Stimulated activated CD8-positive, alpha-beta memory T cell treated with anti-CD3 and anti-CD28 coated beads, Interleukin-4, amount 100 ng/mL, for 48 hours (primary cell): ENCODE data around the gene DIPK2A.

Experiments
- DNase-seq: peaks from one replicate; pipeline ENCODE4 v3.0.0-alpha.2; 2020

The DIPK2A gene

GRCh38 chr3:143971359-143972154 lies at the start of gene DIPK2A:
DIPK2A (plus strand) TSS chr3:143971823; CDS start chr3:143972333, 510 bp downstream.
- peak; percentile 97 for DNase-seq

DNA sequence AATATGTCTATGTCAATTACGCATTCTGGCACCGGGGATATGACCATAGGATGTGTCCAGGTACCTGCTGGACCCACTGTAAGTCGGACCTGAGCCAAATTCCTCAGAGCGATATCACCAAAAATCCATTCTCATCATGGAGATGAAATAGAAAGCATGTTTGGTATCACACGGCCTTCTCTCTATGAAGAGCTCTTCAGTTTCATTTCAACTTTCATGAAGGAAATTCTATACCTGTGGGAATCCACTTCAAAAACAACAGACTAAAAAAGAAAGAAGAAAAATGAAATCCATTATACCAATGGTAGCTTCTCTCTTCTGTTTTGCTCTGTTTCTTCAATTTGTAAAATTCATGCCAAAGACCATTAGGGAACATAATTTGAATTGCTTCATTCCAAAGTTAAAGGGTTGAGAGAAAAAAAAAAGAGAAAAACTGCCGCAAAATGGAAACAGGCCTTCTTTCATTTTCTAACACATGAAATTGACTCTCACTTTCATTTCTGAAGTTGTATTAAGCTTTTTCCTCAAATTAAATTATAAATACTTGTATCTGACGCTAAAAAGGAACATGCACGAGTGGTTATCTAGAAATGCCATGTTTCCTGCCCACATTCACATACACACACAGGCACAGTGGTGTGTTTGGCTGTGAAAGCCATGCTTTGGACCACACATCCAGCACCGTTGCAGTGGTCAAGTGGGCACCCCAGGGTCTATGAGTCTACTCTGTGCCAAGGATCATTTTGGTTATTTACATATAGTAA lies 46.9 kb upstream of the DIPK2A start:
- DNase-seq, result no peak

DNA sequence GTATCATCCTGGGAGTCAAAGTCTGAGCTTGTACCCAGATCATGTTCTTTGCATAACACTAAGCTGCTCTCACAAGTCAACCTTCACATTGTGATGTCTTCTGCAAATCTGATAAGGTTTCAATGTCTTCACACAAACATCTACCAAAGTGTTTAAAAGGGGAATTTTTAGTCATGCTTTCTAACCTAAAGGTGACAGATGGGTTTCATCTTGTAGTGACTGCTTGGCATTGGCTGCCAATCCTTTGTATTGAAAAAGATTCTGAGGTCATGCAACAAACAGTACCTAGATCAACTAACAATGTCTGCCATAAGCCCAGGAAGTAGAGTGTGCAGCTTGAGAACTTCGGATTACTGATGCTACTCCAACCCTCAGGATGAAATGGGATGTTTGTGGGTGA lies 43.6 kb upstream of the DIPK2A start:
- DNase-seq, result no peak

DNA sequence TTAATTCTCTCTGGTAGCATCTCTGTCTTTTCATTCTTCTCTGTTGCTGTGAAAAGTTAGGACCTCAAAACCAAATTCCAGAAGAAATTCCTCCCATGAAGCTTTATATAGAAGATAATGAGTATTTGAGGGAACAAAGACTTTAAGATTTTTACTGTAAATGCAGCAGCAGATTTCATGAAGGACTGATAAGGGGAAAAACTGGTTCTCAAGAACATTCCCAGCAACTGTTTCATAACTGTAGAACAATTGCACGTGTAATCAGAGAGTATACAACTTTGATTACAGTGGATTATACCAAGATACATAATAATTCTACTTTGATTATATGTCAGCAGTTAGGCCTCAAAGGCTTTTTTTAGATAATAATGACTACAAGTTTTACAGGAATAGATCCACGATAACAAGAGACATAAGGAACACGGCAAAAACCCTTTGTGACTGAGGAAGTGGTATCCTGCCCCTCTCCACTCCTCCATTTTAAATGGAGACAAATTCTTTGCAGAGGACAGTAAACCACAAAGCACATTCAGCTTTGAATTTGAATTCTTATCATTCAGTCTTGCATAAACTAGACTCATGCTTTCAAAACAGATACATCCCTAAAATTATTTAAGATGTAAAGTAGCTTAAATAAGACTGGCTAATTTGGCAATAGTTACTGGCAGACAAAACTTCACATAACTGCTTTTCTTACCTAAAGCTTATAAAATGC lies 42.9 kb upstream of the DIPK2A start:
- DNase-seq, result no peak

DNA sequence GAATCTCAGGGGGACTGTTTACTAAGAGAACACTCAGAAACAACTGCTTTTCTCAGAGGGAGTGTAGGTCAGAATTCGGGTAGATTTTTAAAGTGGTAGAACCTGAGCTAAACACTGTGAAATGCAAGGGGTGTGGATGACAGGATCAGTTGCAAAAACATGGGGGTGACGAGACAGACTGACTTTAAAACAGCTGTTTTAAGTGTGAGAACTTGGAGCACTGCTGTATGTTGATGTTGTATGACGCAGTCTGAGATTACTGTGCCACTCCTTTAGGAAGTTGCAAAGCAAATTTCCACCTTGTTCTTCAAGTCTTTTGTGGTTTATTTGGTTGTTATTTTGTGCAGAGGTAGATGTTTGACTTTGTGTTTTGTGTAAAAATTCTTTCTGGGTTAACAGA lies 36.8 kb upstream of the DIPK2A start:
- DNase-seq, result no peak

- no peak for DNase-seq
Observed at GRCh38 chr3:143935678-143936077, 35.9 kb upstream of the DIPK2A start.

DNA sequence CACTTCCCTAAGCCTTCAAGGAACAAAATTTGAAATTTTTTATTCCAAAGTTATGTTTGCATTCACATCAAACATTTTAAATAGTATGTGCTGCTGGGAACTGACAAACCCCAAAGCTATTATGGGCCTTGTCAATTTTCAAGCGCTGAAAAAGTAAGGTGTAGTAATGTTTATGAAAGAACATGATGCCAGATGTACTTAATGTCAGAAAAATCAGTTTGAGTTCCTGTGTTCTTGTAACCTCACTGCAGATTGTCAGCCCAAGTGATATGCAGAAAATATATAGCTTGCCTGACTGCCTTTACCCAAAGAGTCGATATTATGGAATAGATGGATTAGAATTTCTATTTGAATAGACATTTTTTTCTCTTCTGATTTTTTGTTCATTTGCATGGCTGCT lies 20.8 kb upstream of the DIPK2A start:
- no peak for DNase-seq

GRCh38 chr3:143951351-143951971 lies 20.2 kb upstream of the DIPK2A start:
- peak; percentile 29 for DNase-seq

DNA sequence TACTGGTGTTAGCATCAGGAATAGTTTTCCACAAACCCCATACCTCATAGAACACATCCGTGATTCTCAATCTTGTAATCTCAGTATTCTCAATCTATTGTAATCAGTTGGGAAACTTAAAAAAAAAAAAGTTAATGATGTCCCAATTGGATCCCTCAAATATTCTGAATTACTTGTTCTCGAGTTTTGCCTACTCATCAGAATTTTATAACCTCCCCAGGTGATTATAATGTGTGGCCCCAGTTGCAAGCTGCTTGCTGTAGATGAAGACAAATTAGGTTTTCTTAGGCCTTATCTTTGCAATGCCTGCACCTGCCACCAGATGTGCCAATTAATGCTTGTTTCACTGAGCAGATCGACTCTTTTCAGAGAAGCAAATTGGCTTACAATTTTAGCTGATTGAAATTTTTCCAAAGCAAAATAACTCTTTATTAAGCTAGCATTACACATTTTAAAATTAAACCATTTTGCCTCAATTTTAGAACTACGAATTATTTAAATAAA lies 19.0 kb upstream of the DIPK2A start:
- DNase-seq, result no peak

GRCh38 chr3:143955113-143955512 lies 16.5 kb upstream of the DIPK2A start:
- DNase-seq, result no peak

DNA sequence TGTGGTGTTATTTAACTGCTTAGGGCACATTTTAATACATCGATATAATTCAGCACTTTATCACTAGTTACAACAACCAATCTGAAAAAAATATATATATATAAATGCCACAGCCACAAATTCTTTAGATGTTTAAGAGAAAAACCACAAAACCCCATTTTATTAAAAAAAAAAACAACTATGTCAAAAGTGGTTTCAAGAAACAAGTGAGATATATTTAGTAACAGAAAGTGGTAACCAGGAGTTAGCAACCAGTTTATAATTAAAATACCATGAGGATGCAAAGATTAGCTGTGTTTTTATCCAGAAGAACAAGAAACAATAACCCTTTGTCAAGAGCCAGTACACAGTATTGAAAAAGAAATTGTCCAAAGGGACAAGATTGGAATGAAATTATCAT lies 14.8 kb upstream of the DIPK2A start:
- no peak for DNase-seq

GRCh38 chr3:143957453-143957852 lies 14.2 kb upstream of the DIPK2A start:
- DNase-seq, result no peak

- DNase-seq, result no peak
Observed at GRCh38 chr3:143958966-143959365, 12.7 kb upstream of the DIPK2A start.

GRCh38 chr3:143961342-143961741 lies 10.3 kb upstream of the DIPK2A start:
- no peak for DNase-seq

DNA sequence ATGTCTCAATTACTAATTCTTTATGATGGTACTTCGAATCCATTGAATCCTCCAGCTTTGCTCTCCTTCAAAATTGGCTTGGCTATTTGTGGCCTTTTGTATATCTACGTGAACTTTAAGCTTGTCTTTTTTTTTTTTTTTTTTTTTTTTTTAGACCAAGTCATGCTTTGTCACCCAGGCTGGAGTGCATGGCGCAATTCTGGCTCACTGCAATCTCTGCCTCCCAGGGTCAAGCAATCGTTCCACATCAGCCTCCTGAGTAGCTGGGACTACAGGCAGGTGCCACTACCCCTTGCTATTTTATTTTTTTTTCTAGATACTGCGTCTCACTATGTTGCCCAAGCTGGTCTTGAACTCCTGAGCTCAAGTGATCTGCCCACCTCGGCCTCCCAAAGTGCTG lies 7.7 kb upstream of the DIPK2A start:
- no peak for DNase-seq

- peak; percentile 63 for DNase-seq
Observed at GRCh38 chr3:143970773-143971358, 757 bp upstream of the DIPK2A start.

DNA sequence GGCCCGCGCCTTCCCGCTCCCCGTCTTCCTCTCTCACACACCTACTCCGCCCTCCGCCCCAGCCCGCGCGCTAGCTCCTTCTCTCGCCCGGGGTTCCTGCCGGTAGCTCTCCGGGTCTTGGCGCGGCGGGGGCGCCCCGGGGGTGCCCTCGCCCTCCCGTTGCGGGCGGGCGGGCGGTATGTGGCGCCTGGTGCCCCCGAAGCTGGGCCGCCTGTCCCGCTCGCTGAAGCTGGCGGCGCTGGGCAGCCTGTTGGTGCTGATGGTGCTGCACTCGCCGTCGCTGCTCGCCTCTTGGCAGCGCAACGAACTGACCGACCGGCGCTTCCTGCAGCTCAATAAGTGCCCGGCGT lies 507 bp downstream of the DIPK2A start:
- DNase-seq, result peak; percentile 66

- peak; percentile 72 for DNase-seq
Observed at GRCh38 chr3:143972505-143973258, 1.1 kb downstream of the DIPK2A start.

GRCh38 chr3:143973259-143974021 lies 1.8 kb downstream of the DIPK2A start:
- no peak for DNase-seq

GRCh38 chr3:143974271-143975238 lies 2.9 kb downstream of the DIPK2A start:
- no peak for DNase-seq
